Hepatocyte (in vitro differentiated cells): ENCODE results near the gene ITPR2. TPM values are rescaled to one million over a fixed set of nuclear protein-coding genes. Genes with fewer than 3 reads are reported as not detected.

Source experiments
- DNase-seq: peaks from one replicate; pipeline ENCODE4 v3.0.0-alpha.2; 2016; ENCODE audit warnings: low spot score
- H2AFZ ChIP-seq: fragments of 200-600 bp; sonication (generic); 2 replicates; pipeline ENCODE4 v1.6.0; 2016; ENCODE audit warnings: antibody characterized with exemption, mild to moderate bottlenecking
- H3K27ac ChIP-seq: fragments of 200-600 bp; sonication (generic); 2 replicates; pipeline ENCODE4 v1.5.1; 2016; ENCODE audit warnings: mild to moderate bottlenecking
- H3K27me3 ChIP-seq: fragments of 200-600 bp; sonication (generic); 2 replicates; pipeline ENCODE4 v1.6.1; 2016
- H3K36me3 ChIP-seq: fragments of 200-600 bp; sonication (generic); replicated peaks from 2 replicates; pipeline ENCODE4 v1.5.1; 2016; ENCODE audit warnings: low read depth; ENCODE audit not compliant: insufficient read depth
- H3K4me1 ChIP-seq: fragments of 200-600 bp; sonication (generic); 2 replicates; pipeline ENCODE4 v1.5.1; 2016; ENCODE audit warnings: mild to moderate bottlenecking, moderate library complexity; ENCODE audit not compliant: insufficient read depth
- H3K4me2 ChIP-seq: fragments of 200-600 bp; sonication (generic); 2 replicates; pipeline ENCODE4 v1.6.0; 2016
- H3K4me3 ChIP-seq: fragments of 200-600 bp; sonication (generic); 2 replicates; pipeline ENCODE4 v1.5.1; 2016; ENCODE audit warnings: mild to moderate bottlenecking
- H3K79me2 ChIP-seq: fragments of 200-600 bp; sonication (generic); 2 replicates; pipeline ENCODE4 v1.6.0; 2017; ENCODE audit warnings: mild to moderate bottlenecking
- H3K9me2 ChIP-seq: fragments of 200-600 bp; sonication (generic); replicated peaks from 2 replicates; pipeline ENCODE4 v1.6.0; 2017; ENCODE audit warnings: mild to moderate bottlenecking; ENCODE audit not compliant: insufficient read depth
- H3K9me3 ChIP-seq: fragments of 200-600 bp; sonication (generic); 2 replicates; pipeline ENCODE4 v1.5.1; 2016; ENCODE audit warnings: low read depth, mild to moderate bottlenecking
- H4K20me1 ChIP-seq: fragments of 200-600 bp; sonication (generic); 2 replicates; pipeline ENCODE4 v1.6.0; 2016; ENCODE audit warnings: mild to moderate bottlenecking; ENCODE audit not compliant: insufficient read depth, poor library complexity, severe bottlenecking
- EZH2 ChIP-seq: fragments of 200-600 bp; sonication (generic); IDR thresholded peaks from 2 replicates; pipeline ENCODE4 v1.6.1; 2016; ENCODE audit warnings: antibody characterized with exemption, mild to moderate bottlenecking, borderline replicate concordance
- EZH2phosphoT487 ChIP-seq: fragments of 200-600 bp; sonication (generic); IDR thresholded peaks from one replicate; pipeline ENCODE4 v1.6.1; 2018; ENCODE audit warnings: antibody characterized with exemption, mild to moderate bottlenecking, low read depth, moderate library complexity; ENCODE audit not compliant: unreplicated experiment, severe bottlenecking
- WGBS: methylation state at CpG from one replicate; pipeline ENCODE4 v1.1.6; 2016; ENCODE audit warnings: low lambda C conversion rate; ENCODE audit errors: missing lambda C conversion rate; 5-methylcytosine and 5-hydroxymethylcytosine counted together
- polyA plus RNA-seq: library from polyadenylated mRNA; unstranded; fragments of >200 nt; fragmentation: Nextera tagmentation; extraction: Ambion mirVana; gene quantifications from 2 replicates; pipeline ENCODE4 v1.2.1, GENCODE V29; 2016
- total RNA-seq: library from RNA; depleted of rRNA; stranded (reverse); fragments of >200 nt; gene quantifications from 2 replicates; pipeline ENCODE4 v1.2.3, GENCODE V29; 2014
- TF ChIP-seq, protein P1 (sequence below): fragments of 200-600 bp; sonication (generic); IDR thresholded peaks from 2 replicates; pipeline ENCODE4 v1.5.1; 2016; ENCODE audit warnings: antibody characterized with exemption, mild to moderate bottlenecking; ENCODE audit not compliant: poor library complexity

Gene ITPR2
- total and polyA plus RNA-seq, 2 experiments from 2014 or later: 22.0 to 51.4 TPM

DNA sequence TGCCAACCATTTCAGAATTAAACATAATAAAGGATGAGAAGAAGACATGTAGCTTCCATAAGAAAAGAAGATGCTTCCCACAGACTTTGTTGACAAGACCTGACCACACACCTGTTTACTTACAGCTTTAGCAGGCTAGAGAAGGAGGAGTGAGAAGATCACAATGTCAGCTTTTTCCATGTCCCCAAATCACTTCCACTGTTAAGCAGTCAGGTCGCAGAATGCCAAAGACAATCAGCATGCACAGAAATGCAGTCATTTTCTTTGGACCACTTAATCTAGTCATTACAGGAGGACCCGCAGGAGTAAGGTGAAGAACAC, 322.7 kb downstream of the ITPR2 start:
- H2AFZ ChIP-seq: no peak overlapping the region
- no peak overlapping the region for H3K4me3 ChIP-seq
- no peaks in the 10 kb centered on the region for H3K79me2 ChIP-seq
- H3K4me1 ChIP-seq: no peaks in the 10 kb centered on the region
- no peaks in the 10 kb centered on the region for H4K20me1 ChIP-seq
- no peak overlapping the region for H3K4me2 ChIP-seq
- H3K36me3 ChIP-seq: no peaks in the 10 kb centered on the region
- H3K9me3 ChIP-seq: no peaks in the 10 kb centered on the region
- H3K27ac ChIP-seq: no peak overlapping the region
- 53% methylated on average over 2 of the region's 2 CpGs for WGBS
- no peaks in the 10 kb centered on the region for H3K9me2 ChIP-seq
- TF ChIP-seq EZH2 (no peak), EZH2phosphoT487 (no peak)
- TF ChIP-seq, protein P1, sequence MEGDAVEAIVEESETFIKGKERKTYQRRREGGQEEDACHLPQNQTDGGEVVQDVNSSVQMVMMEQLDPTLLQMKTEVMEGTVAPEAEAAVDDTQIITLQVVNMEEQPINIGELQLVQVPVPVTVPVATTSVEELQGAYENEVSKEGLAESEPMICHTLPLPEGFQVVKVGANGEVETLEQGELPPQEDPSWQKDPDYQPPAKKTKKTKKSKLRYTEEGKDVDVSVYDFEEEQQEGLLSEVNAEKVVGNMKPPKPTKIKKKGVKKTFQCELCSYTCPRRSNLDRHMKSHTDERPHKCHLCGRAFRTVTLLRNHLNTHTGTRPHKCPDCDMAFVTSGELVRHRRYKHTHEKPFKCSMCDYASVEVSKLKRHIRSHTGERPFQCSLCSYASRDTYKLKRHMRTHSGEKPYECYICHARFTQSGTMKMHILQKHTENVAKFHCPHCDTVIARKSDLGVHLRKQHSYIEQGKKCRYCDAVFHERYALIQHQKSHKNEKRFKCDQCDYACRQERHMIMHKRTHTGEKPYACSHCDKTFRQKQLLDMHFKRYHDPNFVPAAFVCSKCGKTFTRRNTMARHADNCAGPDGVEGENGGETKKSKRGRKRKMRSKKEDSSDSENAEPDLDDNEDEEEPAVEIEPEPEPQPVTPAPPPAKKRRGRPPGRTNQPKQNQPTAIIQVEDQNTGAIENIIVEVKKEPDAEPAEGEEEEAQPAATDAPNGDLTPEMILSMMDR: no peak
- DNase-seq: no peak
- H3K27me3 ChIP-seq: no peaks in the 10 kb centered on the region

DNA sequence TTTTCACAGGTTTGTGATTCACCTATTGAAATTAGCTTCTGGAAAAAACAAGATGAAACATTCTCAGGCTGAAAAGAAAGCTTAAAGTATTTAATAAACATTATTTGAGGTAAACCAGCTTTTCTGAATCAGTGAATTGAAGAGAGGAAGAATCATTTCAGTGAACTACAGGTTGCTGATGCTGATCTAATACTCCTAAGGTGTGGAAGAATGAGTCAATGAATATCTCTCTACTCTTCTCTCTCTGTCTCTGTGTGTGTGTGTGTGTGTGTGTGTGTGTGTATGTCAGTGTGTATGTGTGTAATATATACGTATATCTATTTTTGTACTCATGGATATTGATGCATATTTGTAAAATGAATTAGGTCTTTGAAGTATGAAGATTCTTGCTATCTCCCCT, 325.4 kb downstream of the ITPR2 start:
- H3K9me2 ChIP-seq: no peaks in the 10 kb centered on the region
- H3K4me1 ChIP-seq: no peaks in the 10 kb centered on the region
- H3K27ac ChIP-seq: no peak overlapping the region
- no peaks in the 10 kb centered on the region for H3K36me3 ChIP-seq
- no peaks in the 10 kb centered on the region for H3K79me2 ChIP-seq
- DNase-seq: no peak
- no peak overlapping the region for H2AFZ ChIP-seq
- TF ChIP-seq EZH2 (no peak), EZH2phosphoT487 (no peak)
- TF ChIP-seq, protein P1: no peak
- H3K27me3 ChIP-seq: no peaks in the 10 kb centered on the region
- H4K20me1 ChIP-seq: no peaks in the 10 kb centered on the region
- H3K4me3 ChIP-seq: no peak overlapping the region
- H3K9me3 ChIP-seq: no peaks in the 10 kb centered on the region
- WGBS: 100% methylated on average over 1 of the region's 1 CpG
- no peak overlapping the region for H3K4me2 ChIP-seq

DNA sequence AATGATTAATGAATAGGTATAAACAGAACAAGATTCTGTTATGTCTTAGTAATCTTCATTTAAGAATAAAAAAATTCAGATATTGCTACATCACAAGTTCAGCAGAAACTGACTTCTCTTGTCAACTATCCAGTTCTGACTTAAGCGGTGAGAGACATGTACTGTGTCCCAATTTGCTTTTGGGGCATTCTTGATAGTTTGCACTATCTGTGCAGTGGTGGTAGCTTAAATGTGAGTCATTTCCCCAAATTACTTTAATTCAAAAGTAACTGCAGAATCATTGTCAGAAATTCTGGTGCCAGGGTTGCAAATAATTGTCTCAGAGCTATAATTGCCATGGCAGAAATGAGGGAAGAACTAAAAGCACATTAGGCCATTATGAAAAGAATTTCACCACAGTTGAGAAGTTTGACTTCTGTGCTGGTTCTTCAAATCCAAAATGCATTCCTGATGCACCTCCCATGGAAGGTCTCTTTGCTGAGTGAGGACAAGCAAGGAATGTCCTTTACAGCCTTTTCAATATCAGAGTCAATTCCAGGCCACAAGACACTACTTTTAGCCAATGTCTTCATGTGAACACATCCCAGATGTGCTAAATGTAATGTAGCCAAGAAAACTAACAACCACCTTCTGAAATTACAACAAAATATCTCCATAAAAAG, 332.9 kb downstream of the ITPR2 start:
- WGBS: 90% methylated on average over 1 of the region's 1 CpG
- H3K4me1 ChIP-seq: no peaks in the 10 kb centered on the region
- H3K27me3 ChIP-seq: no peaks in the 10 kb centered on the region
- no peak for TF ChIP-seq EZH2phosphoT487
- TF ChIP-seq, protein P1: no peak
- no peak for TF ChIP-seq EZH2
- DNase-seq: no peak
- H4K20me1 ChIP-seq: no peaks in the 10 kb centered on the region
- no peak overlapping the region for H3K4me2 ChIP-seq
- H3K36me3 ChIP-seq: no peaks in the 10 kb centered on the region
- no peak overlapping the region for H2AFZ ChIP-seq
- no peaks in the 10 kb centered on the region for H3K79me2 ChIP-seq
- no peaks in the 10 kb centered on the region for H3K9me2 ChIP-seq
- H3K9me3 ChIP-seq: no peaks in the 10 kb centered on the region
- no peak overlapping the region for H3K4me3 ChIP-seq
- no peak overlapping the region for H3K27ac ChIP-seq

DNA sequence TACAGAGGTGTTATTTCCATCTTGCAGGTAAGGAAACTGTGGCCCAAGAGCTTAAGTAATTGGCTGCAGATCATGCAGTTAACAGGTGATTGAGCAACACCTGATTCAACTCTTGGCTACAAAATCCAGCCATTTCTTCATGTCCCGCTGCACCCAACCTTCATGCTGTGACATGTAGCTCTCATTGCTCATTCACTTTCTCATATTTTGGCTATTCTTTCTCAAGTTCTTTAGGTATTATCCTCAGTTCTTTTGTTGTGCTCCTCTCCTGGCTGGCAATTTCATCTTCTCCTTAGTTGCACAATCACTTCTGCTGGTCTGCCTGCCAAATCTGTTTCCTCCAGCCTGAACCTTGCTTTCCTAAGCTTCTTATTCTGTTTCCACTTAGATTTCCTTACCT, 336.8 kb downstream of the ITPR2 start:
- no peak for DNase-seq
- Histone ChIP-seq H3K9me2 (no peaks in the 10 kb centered on the region), H3K79me2 (no peaks in the 10 kb centered on the region), H3K27me3 (no peaks in the 10 kb centered on the region), H3K4me2 (no peak overlapping the region), H2AFZ (no peak overlapping the region), H3K27ac (no peak overlapping the region), H3K9me3 (no peaks in the 10 kb centered on the region), H3K4me3 (no peak overlapping the region), H3K36me3 (no peaks in the 10 kb centered on the region), H3K4me1 (no peaks in the 10 kb centered on the region), H4K20me1 (no peaks in the 10 kb centered on the region)
- TF ChIP-seq, protein P1: no peak
- TF ChIP-seq EZH2 (no peak), EZH2phosphoT487 (no peak)
- WGBS: 94% methylated on average over 1 of the region's 1 CpG
